Measurements from ENCODE around the gene RING1.

Gene RING1

GRCh38 chr6:33208091-33208967 lies at the start of gene RING1:
TSS of gene RING1 (plus strand) at chr6:33208500. CDS start at chr6:33208823, 323 bp downstream.
- peak; percentile 78 to 81 for DNase-seq (ENCODE audit: low read depth in 2 of 2)

- no peak for DNase-seq (ENCODE audit: low read depth in 2 of 2)
Observed at GRCh38 chr6:33160096-33160495, 48.2 kb upstream of the RING1 start.

DNA sequence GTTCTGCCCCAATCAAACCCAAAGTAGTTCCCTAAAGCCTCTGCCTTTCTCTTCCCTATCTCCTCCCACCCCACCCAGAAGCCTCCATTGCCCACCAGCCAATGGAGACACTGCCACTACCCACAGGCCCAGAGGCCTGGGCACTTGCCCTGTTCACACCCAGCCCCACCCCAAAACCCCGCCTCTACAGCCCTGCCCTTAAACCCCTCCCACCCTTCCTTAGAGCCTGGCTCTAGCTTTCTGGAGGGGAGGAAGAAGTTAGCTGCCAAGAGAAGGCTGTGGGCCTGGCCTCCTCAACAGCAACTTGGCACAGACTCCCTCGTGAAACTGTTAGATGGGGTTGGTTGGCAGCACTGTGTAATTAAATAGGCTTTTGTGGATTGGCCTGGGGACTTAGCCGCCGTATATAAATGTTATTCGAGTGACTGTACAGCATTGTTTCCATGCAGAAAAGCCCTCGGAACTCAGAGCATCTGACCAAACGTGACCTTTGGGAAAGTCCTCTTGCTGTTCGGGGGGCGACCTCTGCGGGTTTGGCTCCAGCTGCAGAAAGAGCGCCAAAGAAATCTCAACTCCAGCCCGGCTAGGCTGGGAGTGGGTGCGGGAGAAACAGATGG lies 47.5 kb upstream of the RING1 start:
- no peak for DNase-seq (ENCODE audit: low read depth in 2 of 2)

GRCh38 chr6:33161354-33162331 lies 46.7 kb upstream of the RING1 start:
- peak; percentile 78 to 81 for DNase-seq (ENCODE audit: low read depth in 2 of 2)

GRCh38 chr6:33163540-33163939 lies 44.8 kb upstream of the RING1 start:
- no peak for DNase-seq (ENCODE audit: low read depth in 2 of 2)

GRCh38 chr6:33164176-33164575 lies 44.1 kb upstream of the RING1 start:
- DNase-seq (ENCODE audit: low read depth in 2 of 2) = no peak

DNA sequence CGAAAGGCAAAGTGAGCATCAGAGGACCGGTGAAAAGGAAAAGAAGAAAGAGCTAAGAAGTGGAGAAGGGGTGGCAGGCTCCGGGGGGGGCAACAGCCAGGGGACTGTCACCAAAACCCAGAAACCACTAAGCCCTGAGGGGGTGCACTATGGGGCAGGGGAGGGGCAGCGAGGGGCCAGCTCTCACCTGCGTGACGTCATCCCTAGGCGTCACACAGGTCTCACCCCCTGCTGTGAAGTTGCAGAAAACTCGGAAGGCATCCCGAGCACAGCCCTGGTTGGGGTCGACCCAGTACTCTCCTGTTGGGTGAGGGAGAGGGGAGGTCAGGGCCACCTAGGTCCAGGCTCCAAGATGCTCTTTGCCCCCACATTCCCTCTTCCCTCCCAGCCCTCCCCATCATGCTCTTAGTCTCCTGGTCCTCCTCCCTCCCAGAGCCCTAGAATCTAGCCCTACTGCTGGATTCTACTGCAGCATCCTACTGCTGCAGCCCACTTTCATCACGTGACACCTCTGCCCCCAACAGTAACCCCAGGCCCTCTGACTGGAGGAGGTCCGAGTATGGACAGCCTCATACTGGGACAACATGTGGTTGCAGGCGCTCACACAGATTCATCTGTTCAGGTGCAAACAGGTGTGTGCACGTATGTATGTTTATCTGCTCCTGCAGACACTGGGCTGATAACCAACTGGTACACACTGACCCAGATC lies 43.5 kb upstream of the RING1 start:
- no peak for DNase-seq (ENCODE audit: low read depth in 2 of 2)

GRCh38 chr6:33165581-33166258 lies 42.6 kb upstream of the RING1 start:
- no peak for DNase-seq (ENCODE audit: low read depth in 2 of 2)

DNA sequence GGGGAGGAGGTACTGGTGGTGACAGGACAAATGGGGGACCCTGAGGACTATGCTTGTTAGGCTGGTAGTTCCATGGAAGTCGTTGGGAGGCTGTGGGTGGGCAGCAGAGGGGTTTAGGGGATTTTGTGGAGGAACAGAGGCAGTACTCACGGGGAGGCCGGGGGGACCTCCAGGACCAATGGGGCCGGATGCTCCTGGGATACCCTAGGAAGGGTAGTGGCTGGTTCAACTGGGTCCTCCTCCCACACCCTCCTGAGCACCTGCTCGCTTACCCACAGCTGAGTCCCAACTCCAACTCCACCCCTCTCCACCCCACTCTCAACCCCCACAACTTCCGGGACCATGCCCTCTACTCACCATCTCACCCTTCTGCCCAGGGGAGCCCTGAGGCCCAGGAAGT lies 41.9 kb upstream of the RING1 start:
- DNase-seq (ENCODE audit: low read depth in 2 of 2) = no peak

DNA sequence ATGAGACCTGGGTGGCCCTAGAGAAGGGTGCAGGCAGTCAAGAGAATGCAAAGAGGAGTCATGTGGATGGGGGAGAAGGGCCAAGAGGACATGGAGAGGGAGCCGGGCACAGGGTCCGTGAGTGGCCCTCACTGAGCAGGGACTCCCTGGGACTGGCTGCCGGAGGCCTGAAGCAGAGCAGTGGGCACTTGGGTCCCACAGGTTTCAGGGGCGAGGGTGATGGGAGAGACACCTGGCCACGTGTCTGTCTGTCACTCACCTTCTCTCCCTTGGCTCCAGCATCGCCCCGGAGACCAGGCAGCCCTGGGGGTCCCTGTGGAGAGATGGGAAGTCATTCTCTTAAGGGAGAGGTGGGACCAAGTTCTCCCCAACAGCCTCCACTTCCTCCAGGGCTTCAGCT lies 41.5 kb upstream of the RING1 start:
- DNase-seq (ENCODE audit: low read depth in 2 of 2) = no peak

GRCh38 chr6:33167374-33168283 lies 40.7 kb upstream of the RING1 start:
- DNase-seq (ENCODE audit: low read depth in 2 of 2) = no peak

DNA sequence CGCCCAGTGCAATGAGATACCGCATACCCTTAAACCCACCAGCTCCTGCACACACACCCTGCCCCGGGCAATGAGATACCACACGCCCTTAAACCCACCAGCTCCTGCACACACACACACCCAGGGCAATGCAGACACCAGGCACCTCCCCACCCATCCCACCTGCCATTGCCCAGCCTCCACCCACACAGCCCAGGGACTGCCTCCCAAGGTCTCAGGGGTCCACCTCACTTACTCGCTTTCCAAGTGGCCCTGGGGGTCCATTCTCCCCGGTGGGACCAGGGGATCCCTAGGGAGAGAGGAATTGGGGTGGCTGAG lies 40.1 kb upstream of the RING1 start:
- DNase-seq (ENCODE audit: low read depth in 2 of 2) = no peak

- DNase-seq (ENCODE audit: low read depth in 2 of 2) = no peak
Observed at GRCh38 chr6:33168639-33169038, 39.7 kb upstream of the RING1 start.

GRCh38 chr6:33169291-33170175 lies 38.8 kb upstream of the RING1 start:
- DNase-seq (ENCODE audit: low read depth in 2 of 2) = no peak

DNA sequence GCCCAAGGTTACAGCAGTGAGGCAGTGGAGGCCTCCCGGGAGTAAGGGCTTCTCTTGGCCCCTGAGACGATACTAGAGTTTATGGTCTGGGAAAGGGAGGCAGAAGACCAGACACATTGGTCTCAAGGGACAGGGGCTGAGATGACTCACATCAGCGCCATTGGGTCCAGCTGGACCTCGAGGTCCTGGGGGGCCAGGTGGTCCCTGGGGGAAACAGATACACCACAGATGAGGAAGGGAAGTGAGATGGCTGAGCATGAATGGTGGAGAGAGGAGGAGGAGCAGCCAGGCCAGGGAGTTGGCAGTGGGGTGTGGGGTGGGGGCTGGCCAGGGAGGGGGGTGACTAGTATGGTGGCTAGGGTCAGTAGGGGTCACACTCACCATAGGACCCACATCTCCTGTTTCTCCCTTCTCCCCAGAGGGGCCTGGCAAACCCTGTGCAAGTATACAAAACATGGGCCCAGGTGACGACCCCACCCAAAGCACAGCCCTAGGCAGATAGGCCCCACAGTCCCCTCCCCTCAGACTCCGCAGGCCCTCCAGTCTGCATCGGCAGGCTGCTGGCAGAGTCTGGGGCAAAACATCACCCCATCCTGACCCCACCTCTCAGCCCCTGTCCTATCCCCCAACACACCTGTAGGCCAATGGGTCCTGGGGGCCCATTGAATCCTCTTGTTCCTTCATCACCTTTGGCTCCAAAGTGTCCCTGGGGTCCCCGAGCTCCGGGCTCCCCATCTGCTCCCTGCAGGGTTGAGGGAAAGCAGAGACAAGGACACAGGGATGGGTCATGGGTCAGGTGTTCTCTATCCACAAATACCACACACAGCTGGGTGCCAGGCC lies 37.9 kb upstream of the RING1 start:
- DNase-seq (ENCODE audit: low read depth in 2 of 2) = no peak

- DNase-seq (ENCODE audit: low read depth in 2 of 2) = no peak
Observed at GRCh38 chr6:33171016-33171879, 37.1 kb upstream of the RING1 start.
